NT2/D1 (cell line): ENCODE data around the gene EEA1.

Source experiments
- YY1 ChIP-seq: IDR thresholded peaks from 2 replicates; pipeline ENCODE4 v1.6.1; 2011; ENCODE audit not compliant: insufficient read length, insufficient read depth
- ZNF274 ChIP-seq: IDR thresholded peaks from 2 replicates; pipeline ENCODE4 v1.6.1; 2011; ENCODE audit warnings: mild to moderate bottlenecking, low read depth, low read length

GRCh38 chr12:92955997-92956663, 27.0 kb upstream of the EEA1 start:
- TF ChIP-seq ZNF274 (no peak), YY1 (no peak)
